Effector CD4-positive, alpha-beta T cell (primary cell): ENCODE measurements around the gene PRR15L.
"Not testable (repeated sequence)": the region's sequence is repeated elsewhere in the genome, so short reads cannot be mapped to it uniquely, and the experiment has no call there.

Source experiments
- DNase-seq: peaks from one replicate; pipeline ENCODE4 v3.0.0-alpha.2; 2020

The PRR15L gene

GRCh38 chr17:47956791-47957590 is 692 bp downstream of the PRR15L start:
- no peak for DNase-seq

- DNase-seq = no peak
Measured at GRCh38 chr17:47955497-47956461, 1.9 kb downstream of the PRR15L start.

DNA sequence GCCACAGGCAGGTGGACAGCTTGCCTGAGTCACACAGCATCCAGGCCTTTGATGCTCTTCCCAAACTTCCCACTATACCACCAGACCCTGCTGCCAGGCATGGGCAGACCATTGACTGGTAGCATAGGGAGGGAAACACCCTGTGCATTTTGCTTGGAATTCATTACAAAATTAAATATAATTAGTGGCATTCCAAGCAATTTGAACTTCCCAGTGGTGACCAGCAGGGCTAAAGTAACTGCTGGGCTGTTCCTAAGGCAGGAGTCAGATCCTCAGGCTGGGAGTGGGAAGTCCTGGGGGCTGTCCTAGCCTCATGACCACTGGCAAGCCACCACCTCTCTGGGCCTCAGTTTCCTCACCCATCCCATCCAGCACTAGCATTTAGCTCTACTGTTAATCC is 3.8 kb downstream of the PRR15L start:
- DNase-seq = no peak

DNA sequence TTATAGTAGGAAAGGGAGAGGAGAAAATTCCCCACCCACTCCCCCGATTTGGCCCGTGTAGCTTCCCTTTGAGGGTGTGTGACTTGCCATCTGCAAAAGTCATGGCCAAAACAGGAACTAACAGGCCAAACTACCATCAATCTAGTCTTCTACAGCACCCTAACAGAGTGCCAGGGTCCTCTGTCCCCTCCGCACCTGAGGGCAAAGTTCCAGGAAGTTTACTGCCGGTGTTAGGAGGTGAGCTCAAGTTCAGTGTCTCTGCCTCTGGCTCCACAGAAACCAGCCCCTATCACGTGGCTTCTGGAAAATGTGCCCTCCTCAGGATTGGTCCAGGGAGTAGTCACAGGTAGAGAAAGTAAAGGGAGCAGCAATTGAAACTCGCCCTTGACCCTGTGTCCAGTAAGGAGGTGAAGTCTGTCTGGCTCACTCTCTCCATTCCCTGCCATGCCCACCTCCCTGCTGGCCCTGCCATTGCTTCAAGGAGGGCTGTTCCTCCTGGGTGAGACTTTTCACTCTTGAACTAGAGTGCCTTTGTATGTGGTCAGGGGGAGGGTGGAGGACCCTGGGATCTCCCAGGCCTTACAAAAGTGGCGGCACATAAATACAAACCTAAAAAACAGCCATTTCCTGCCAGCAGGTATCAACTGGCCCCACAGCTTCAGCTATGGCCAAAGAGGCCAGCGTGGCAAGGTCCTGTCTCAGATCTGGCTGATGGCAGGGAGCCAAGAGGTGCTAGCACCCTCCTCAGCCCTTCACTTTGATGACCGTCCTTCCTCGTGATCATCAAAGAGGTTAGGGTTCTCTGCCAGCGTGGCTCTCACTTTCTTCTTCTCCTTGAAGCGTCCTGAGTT is 5.3 kb downstream of the PRR15L start:
- DNase-seq = no peak

GRCh38 chr17:47950448-47950847 is 7.2 kb downstream of the PRR15L start:
- DNase-seq = no peak

GRCh38 chr17:47949946-47950345 is 7.7 kb downstream of the PRR15L start:
- DNase-seq = no peak

DNA sequence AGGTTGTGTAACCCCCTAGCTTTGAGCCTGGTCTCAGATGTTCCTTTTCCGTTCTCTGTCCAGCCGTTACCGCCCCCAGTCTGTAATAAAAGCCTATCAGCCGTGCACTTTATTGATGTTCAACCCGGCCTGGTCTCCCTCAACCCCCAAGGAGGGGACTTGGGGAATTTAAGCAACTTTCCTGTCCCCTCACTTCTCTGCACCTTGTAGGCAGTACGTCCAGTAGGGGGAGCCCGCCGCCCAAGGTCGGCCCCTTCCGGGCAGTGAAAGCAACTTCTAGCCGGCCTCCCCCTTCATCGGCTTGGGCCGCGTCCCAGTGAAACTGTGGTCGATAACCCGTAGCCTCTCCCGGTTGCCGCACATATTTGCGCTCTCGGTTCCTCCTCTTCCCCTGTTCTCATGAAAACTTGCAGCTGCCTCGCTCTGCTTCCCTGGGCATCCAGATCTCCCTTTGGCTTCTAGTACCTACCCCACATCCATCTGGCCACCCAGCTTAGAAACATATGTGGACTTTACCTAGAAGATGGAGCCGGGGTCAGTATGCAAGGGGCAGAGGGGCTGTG is 8.4 kb downstream of the PRR15L start:
- DNase-seq = peak; percentile 80

GRCh38 chr17:47948706-47949196 is 8.9 kb downstream of the PRR15L start:
- no peak for DNase-seq

DNA sequence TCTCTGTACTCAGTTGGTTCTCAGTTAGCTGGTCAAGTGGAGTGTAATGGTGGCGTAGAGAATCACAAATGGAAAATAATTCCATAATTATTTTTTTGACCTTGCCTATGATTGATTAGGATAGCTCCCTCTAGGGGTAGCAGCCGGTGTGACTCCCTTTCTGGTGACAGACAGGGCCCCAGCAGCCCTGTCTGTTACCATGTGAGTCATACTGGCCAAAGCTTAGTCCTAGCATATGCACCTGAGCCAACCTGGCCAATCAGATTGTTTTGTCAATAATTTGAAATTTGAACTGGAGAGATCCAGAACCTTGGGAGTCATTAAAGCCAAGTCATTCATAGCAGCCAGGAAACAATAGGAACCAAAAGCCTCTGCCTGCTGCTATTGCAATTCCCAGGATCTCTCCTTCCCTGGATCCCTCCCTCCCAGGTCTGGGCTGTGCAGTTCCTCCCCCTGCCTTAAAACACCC is 10.7 kb downstream of the PRR15L start:
- peak; percentile 66 for DNase-seq

- no peak for DNase-seq
Measured at GRCh38 chr17:47946516-47946915, 11.2 kb downstream of the PRR15L start.

GRCh38 chr17:47945529-47946508 is 11.9 kb downstream of the PRR15L start:
- DNase-seq = no peak

- DNase-seq = no peak
Measured at GRCh38 chr17:47945080-47945479, 12.6 kb downstream of the PRR15L start.

GRCh38 chr17:47942568-47942967 is 15.1 kb downstream of the PRR15L start:
- no peak for DNase-seq

GRCh38 chr17:47942096-47942510 is 15.6 kb downstream of the PRR15L start:
- DNase-seq = no peak

- peak; percentile 91 for DNase-seq
Measured at GRCh38 chr17:47941246-47942095, 16.2 kb downstream of the PRR15L start, which contains the start of gene PNPO. TSS of gene PNPO (plus strand) at chr17:47941571. CDS start at chr17:47941676, 105 bp downstream.

DNA sequence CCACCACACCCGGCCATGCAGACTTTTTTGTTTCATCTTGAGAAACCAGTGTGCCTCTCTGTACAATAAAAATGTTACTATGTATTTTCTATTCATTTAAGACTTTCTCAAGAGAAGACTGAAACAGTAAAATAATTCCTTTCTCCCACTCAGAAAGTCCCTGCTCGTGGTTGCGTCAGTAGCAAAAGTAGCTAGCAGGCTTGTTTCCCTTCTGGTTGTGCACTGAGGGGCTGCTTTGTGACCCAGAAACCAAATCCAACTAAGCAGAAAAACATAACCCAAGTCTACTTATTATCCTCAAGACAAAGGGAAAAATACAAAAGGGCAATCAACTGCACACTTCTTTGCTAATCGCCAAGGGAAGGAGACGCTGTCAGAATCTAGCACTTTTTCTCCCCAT is 19.7 kb downstream of the PRR15L start:
- no peak for DNase-seq

DNA sequence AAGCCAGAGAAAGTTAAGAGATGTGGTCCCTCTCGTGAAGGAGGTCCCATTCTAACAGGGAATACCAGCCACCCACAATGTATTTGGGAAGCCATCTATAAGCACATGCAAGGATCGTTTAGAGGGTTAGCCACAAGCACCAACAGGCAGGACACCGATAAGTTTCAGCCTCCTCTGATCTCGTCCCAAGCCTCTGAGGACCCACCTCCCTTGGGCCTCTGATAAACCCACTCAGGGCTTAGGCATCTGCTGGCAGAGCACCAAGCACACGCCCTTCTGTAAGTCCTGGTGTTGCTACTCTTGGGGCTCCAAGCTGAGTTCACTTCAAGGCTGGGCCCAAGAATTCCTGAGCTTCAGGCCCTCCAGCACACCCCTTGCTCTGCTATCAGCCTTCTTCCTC is 21.7 kb downstream of the PRR15L start:
- DNase-seq = no peak

GRCh38 chr17:47935468-47935867 is 22.2 kb downstream of the PRR15L start:
- not testable (repeated sequence) for DNase-seq

DNA sequence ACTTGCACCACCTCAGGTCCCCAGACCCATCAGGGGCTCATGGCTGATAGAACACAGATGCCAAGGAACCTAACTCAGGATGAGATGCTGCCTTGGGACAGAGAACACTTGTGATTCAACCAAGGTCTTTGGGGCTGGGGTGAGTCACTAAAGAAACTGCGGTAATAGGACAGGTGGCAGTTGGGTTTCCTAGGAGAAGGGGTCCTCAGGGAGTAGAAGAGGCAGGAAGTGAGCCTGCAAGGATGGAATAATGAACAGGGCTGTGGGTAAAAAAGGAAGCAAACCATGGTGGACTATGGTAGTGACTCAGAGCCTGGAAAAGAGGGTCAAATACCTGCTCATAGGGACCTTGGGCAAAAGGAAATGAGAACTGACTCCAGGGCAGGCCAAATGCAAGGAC is 22.8 kb downstream of the PRR15L start:
- DNase-seq = no peak

DNA sequence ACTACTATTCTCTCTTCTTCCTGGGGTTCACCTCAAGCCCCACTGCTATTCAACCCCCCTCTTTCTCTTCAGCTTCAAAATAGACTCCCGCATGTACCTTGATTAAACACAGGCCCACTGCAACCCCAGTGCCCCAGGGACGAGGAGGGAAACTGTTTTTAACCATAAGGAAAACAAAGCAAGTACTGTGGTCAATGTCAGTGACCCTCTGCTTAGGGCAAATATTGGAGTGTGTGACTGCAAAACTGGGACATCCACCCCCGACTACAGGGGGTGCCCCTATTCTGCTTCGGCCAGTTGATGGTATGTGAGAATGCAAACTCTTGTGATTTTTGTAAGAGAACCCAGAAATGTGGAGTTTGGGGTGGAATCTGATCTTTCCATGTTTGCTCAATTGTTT is 25.8 kb downstream of the PRR15L start:
- no peak for DNase-seq
